Putamen (tissue), 1 donor: ENCODE measurements around the gene ADCY5.
"Not testable (repeated sequence)": the region's sequence is repeated elsewhere in the genome, so short reads cannot be mapped to it uniquely, and the experiment has no call there.

ENCODE experiments used
- DNase-seq: peaks from one replicate; pipeline ENCODE4 v3.0.0-alpha.2; 2016; ENCODE audit warnings: low spot score

Gene ADCY5

DNA sequence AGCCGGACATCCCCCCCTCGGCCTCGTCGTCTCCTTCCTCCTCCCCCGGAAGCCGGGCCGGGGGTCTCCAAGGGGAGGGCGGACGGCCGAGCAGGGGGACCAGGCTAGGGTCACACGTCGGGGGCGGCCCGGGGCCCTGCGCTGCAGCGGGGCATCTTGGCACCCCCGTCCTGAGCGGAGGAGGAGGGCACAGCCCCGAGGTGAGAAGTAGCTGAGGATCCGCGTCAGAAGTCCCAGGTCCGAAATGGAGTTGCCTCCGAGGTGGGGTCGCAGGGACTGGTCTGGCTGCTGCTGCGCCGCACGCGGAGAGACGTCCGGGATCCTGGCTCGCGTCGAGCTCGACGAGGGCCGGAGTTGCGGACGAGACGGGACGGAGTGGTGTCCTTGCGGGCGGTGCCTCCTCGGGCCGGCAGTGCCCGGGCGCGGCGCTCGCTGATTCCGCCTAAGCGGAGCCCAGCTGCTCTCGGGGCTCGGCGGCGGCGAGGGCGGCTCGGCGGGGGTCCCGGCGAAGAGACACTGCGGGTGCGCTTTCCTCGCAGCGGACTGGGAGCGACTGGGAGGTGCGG, at the start of gene ADCY5:
TSS of gene ADCY5 (minus strand) at position 555 of the 566 bp plus-strand sequence. CDS start at position 10, 545 bp downstream.
- DNase-seq = no peak

- no peak for DNase-seq
Measured at GRCh38 chr3:123493912-123494311, 45.0 kb upstream of the ADCY5 start.

GRCh38 chr3:123491966-123492587, 43.2 kb upstream of the ADCY5 start:
- no peak for DNase-seq

DNA sequence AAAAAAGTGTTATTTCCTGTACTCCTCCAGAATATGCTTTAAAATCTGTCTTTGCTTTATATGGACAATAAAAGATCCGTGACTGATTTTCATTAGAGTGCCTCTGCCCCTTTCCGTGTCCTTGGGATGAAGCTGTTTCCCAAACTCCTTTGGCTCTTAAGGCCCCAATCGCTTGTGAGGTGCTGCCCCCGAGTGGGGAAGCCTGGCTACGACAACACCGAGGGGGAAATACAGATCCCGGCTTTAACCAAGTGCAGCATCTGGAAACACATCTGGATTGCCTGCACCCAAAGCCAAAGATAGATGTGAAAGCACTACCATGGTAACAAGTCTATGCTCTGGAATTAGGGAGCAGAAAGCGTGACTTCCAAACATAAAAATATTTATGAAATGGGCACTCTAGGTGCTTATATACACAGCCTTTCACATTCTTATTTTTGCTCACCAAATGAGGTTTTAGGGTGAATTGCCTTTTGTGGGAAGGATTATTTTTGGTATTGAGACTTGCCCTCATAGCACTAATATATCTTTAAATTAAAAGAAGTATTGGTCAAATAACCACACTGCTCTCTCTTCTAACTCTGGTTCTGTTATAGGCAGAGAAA, 40.6 kb upstream of the ADCY5 start:
- DNase-seq = peak; percentile 82

- DNase-seq = no peak
Measured at GRCh38 chr3:123488645-123489347, 39.9 kb upstream of the ADCY5 start.

GRCh38 chr3:123487063-123487462, 38.2 kb upstream of the ADCY5 start:
- DNase-seq = not testable (repeated sequence)

DNA sequence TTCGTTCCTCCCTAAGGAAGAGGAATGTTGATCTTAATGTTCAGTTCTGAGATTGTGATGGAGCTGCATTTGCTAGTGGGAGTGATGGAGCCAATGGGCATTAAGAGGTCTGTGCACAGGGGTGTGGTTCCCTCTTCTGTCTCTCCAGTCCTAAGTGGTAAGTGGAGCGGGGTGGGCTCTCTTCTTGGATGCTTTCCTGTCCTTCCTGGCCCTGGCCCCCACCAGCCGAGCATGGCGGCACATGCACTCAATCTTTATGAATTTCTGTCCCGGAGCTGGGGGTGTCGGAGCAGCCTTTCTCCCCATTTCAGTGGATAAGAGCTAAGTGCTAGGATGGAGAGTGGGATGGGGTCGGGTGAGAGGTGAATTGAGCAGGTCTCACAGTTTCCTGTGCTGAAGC, 37.6 kb upstream of the ADCY5 start:
- no peak for DNase-seq

GRCh38 chr3:123485551-123485950, 36.7 kb upstream of the ADCY5 start:
- no peak for DNase-seq

DNA sequence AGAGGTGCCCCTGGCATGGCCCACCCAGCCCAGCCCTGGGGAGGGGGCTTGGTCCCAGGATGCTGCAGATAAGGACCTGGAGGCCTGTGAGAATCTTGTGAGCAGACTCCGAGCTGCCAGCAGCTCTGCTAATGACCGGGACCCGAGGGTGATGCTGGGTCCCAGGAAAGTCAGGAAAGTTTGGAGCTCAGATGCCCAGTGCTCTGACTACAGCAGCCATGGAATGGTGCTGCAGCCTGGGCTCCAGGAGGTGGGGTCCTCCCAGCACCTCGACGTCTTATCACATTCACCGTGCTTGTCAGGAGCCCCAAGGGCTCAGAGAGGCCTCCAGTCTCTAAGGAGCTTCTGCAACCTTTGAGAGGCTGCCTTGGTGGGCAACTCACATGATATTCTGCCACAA, 34.3 kb upstream of the ADCY5 start:
- DNase-seq = no peak

DNA sequence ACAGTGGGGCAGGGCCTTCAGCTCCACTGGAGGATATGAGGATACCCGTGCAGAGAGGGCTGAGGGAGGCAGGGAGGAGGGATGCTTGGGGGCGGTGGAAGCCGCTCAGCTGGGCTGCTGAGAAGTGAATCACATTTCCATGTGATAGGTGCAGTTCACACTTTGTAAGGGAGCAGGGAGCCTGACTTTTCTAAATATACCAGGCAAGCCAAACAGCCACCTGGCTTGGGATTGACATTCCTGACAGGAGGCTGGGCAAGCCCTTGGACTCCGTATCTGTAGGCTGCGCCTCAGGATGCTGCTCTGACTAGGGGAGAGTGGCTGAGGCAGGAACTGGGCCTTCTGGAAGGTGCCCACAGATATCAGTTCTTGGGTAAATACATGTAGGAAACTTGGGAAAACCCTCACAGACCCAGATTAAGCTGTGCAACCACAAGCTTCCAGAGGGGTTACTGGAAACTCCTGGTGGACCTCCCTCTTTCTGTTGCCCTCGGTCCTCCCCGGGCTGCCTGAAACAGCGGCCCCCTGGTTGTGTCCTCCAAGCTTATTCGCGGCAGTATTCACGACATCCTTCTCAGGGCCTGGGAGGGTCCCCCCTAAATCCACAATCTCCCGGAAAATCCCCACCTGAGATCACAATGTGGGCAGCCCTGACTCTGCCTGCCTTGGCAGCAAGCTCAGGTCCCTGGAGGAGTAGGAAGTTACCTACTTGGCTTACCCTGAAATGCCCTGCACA, 33.0 kb upstream of the ADCY5 start:
- peak; percentile 75 for DNase-seq

GRCh38 chr3:123481071-123481470, 32.2 kb upstream of the ADCY5 start:
- no peak for DNase-seq

- DNase-seq = no peak
Measured at GRCh38 chr3:123480428-123480827, 31.5 kb upstream of the ADCY5 start.

DNA sequence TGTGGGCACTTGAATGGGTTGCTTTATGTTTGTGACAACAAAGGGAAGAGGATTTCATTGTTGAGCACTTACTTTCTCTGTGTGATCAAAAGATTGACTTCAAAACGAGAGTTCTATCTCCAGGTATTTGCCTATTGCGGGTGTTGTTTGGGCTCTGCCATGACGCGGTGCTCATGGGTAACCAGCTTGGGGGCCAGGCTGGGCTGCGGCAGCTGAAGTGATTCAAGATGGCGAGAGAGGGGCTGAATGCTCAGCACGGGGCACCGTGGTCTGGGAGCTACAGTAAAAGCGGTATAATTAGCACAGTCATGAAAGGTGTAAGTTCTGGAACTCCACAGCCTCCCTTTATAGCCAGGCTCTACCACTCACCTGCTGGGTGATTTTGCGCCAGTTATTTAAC, 31.0 kb upstream of the ADCY5 start:
- DNase-seq = no peak

GRCh38 chr3:123478314-123478713, 29.4 kb upstream of the ADCY5 start:
- DNase-seq = no peak

- peak; percentile 80 for DNase-seq
Measured at GRCh38 chr3:123476967-123477750, 28.3 kb upstream of the ADCY5 start.

DNA sequence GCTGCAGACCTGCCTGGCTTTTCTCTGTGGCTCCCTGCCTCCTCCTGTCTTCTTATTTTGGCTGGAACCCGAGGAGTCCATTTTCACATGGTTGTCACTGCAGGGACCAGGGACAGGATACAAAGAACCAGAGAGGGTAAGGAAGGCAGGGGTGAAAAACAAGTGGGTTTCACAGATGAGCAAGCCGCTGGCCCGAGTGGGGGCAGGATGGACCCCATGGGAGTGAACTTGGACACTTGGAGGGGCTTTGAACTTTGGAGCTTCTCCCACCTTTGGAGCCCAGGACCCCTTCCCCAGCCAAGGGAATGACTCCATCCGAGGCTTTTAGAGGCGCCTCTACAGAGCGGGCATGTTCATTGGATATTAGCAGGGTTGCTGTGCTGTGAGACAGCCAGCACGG, 26.9 kb upstream of the ADCY5 start:
- no peak for DNase-seq

DNA sequence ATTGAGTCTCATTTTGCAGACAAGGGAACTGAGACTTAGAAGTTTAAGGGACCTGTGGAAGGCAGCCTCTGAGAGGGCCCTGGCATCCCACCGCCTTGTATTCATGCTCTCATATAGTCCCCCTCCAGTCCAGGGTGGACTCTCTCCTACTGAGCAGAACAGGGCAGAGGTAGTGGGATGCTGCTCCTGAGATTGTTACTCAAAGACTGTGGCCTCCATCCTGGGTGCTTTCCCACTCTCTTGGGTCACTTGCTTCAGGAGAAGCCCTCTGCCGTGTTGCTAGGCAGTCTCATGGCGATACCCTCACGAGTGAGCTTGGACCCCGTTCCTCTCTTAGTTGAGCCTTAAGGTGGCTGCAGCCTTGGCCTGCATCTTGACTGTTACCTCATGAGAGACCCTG, 22.2 kb upstream of the ADCY5 start:
- no peak for DNase-seq

DNA sequence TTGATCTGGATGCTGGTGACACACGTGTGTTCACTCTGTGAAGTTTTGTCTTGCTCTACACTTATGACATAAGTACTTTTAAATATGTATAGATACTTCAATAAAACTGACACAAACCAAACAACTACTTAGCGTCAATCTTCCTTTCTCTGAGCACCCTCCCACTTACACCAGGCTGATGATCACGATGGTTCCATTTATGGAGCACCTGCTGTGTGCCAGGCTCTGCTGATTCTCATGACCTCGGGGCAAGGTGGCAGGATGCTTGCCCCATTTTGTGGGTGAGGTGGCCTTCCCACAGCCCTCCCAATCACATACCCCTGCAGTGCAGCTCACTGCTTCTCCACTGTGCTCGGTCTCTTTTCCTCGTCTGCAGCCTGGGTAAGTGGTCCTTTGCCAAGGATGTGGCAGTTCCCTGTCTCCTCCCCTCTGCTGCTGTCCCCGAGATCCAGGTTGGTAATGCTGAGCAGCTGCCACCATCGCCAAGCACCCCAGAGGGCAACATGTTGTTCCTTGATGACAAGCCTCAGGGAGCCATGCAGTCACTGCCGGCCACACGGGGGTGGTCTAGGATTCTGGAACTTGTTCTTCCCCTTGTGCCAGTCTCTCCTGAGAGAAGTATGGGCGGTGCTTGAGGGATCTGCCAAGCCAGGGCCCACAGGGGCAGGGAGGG, 20.6 kb upstream of the ADCY5 start:
- DNase-seq = no peak

DNA sequence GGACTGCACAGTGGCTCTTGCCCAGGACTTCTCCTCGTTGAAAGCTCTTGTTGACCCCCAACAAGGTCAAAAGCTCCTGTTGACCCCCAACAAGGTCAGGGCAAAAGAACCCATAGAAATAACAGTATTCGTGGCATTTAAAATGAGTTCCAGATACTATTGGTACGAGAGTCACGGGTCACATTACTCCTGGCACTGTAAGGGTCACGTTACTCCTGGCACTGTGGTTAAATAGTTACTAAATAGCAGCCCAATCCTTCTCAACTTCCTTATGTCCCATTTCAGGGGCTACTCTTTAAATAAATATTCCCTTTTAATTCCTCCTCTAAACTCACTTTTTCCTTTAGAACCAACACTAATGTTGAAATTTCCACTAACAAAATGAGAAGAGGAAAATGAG, 18.2 kb upstream of the ADCY5 start:
- DNase-seq = no peak

- no peak for DNase-seq
Measured at GRCh38 chr3:123464211-123464610, 15.3 kb upstream of the ADCY5 start.

DNA sequence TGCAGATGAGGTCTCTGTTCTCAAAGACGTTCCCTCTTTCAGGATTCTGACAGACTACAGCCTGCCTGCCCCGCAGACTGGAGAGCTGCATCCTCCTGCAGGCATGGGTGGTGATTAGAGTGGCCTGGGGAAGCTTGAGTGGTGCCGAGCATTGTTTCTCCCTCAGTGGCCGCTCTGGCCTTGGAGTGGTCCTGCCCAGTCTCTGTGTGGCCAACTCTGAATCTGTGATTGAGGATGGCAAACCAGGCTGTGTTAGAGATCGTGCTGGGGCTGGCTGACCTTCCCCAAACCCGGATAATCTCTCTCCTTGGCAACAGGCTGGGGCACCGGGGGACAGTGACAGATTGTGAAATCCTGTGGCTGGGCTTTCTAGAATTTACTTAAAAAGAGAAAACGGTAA, 11.0 kb upstream of the ADCY5 start:
- no peak for DNase-seq
